H1 (cell line): ENCODE data around the gene GPT2.

Experiments
- CEBPB ChIP-seq: IDR thresholded peaks from 2 replicates; pipeline ENCODE4 v1.6.1; 2012; ENCODE audit warnings: low read depth, low read length
- CTCF ChIP-seq, 3 experiments: IDR thresholded peaks; 1 replicate in 2 of 3; 2 replicates in 1 of 3; pipeline versions ENCODE4 v1.5.1 to v1.6.1; 2011; ENCODE audit warnings: low read length in 3 of 3, mild to moderate bottlenecking in 3 of 3, inconsistent platforms in 2 of 3, low read depth in 1 of 3, moderate library complexity in 1 of 3; ENCODE audit not compliant: insufficient read depth in 1 of 3; ENCODE audit errors: control extremely low read depth in 1 of 3
- EP300 ChIP-seq, 2 experiments: IDR thresholded peaks; 1 replicate in 1 of 2; 2 replicates in 1 of 2; pipeline ENCODE4 v1.6.1; 2011 to 2012; ENCODE audit warnings: low read depth in 2 of 2, low read length in 2 of 2, mild to moderate bottlenecking in 2 of 2, borderline replicate concordance in 1 of 2, inconsistent platforms in 1 of 2, moderate library complexity in 1 of 2
- GABPA ChIP-seq: IDR thresholded peaks from 2 replicates; pipeline ENCODE4 v1.6.1; 2011; ENCODE audit warnings: mild to moderate bottlenecking, low read length, moderate library complexity, borderline replicate concordance; ENCODE audit not compliant: insufficient read depth
- MAX ChIP-seq: IDR thresholded peaks from 2 replicates; pipeline ENCODE4 v1.6.1; 2012; ENCODE audit warnings: inconsistent platforms
- POLR2A ChIP-seq, 2 experiments: IDR thresholded peaks; 1 replicate in 1 of 2; 2 replicates in 1 of 2; pipeline ENCODE4 v1.6.1; 2011; ENCODE audit warnings: low read depth in 2 of 2, low read length in 2 of 2, mild to moderate bottlenecking in 2 of 2; ENCODE audit errors: control extremely low read depth in 1 of 2
- POLR2AphosphoS5 ChIP-seq: IDR thresholded peaks from 2 replicates; pipeline ENCODE4 v1.6.1; 2011; ENCODE audit warnings: low read depth, low read length
- RXRA ChIP-seq: IDR thresholded peaks from 2 replicates; pipeline ENCODE4 v1.6.1; 2011; ENCODE audit warnings: low read depth, mild to moderate bottlenecking, low read length, moderate library complexity; ENCODE audit not compliant: insufficient read depth
- SIN3A ChIP-seq, 2 experiments: IDR thresholded peaks in 1 of 2; conservative IDR thresholded peaks in 1 of 2; 2 replicates each; pipeline ENCODE4 v1.6.1; 2011 to 2012; ENCODE audit warnings: low read length in 2 of 2, improper control_type of control experiment in 1 of 2, low read depth in 1 of 2, mild to moderate bottlenecking in 1 of 2
- SP4 ChIP-seq: IDR thresholded peaks from 2 replicates; pipeline ENCODE4 v1.6.1; 2012; ENCODE audit warnings: low read length, inconsistent platforms
- TAF1 ChIP-seq: IDR thresholded peaks from 2 replicates; pipeline ENCODE4 v1.6.1; 2011; ENCODE audit warnings: mild to moderate bottlenecking, low read depth, low read length

- TF ChIP-seq CTCF (IDR thresholded peaks at IDR 0.05; ENCODE audit: control extremely low read depth in 1 of 3, insufficient read depth in 1 of 3, low read depth in 1 of 3, low read length in 3 of 3) (no peak), TAF1 (no peak), POLR2AphosphoS5 (no peak), CEBPB (no peak), GABPA (no peak), MAX (no peak), EP300 (IDR thresholded peaks at IDR 0.05; ENCODE audit: borderline replicate concordance in 1 of 2, low read depth in 2 of 2, low read length in 2 of 2) (no peak), POLR2A (IDR thresholded peaks at IDR 0.05; ENCODE audit: control extremely low read depth in 1 of 2, low read depth in 2 of 2, low read length in 2 of 2) (no peak), RXRA (no peak), SP4 (no peak), SIN3A (conservative IDR thresholded peaks at IDR 0.05 in 1 of 2, IDR thresholded peaks at IDR 0.05 in 1 of 2; ENCODE audit: low read depth in 1 of 2, low read length in 2 of 2) (no peak)
Observed at GRCh38 chr16:46973996-46974324, 89.8 kb downstream of the GPT2 start.
